ENCODE results near the gene L3MBTL4.
A peak's percentile ranks its signal among the peaks of the same experiment; 100 is the strongest.

Gene L3MBTL4

DNA sequence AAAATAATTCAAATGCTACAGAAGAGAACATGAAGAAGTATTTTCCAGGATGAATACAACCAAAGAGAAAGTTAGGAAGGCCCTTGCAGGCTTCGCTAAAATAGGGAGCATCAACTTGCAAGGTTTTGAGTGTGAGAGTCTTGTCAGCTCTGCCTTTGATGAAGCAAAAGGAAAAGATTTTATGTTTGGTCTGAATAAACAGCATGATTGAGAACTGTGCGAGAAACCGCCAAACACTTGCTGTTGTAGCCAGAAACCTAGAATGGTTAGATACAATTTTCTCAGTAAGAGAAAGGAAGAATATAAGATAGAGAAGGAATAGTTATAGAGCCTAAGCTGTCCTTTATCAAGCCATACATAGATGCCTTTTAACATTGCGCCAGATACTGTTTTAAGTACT lies 163.6 kb downstream of the L3MBTL4 start:
- no peak for DNase-seq (ENCODE audit: low spot score)

DNA sequence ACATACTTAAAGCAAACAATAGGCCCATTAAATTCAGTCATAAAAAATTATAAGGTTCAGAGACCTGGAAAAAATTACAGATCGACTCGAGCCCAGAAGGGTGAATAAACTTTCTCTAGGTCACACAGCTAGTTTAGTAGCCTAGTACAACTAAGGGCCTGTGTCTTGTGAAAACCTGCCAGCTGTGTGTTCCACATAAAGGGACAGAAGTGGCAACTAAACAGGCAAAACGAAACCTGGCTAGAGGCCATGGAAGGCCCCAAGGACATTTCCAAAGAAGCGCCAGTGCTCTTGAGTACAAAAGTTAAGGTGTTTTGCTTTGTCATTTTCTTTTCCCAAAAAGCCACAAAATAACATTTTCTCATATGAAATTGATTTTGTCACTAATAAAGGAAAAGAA lies 164.9 kb downstream of the L3MBTL4 start:
- no peak for DNase-seq (ENCODE audit: low spot score)

- DNase-seq (ENCODE audit: low spot score): no peak
Measured at GRCh38 chr18:6249170-6249569, 165.5 kb downstream of the L3MBTL4 start.

DNA sequence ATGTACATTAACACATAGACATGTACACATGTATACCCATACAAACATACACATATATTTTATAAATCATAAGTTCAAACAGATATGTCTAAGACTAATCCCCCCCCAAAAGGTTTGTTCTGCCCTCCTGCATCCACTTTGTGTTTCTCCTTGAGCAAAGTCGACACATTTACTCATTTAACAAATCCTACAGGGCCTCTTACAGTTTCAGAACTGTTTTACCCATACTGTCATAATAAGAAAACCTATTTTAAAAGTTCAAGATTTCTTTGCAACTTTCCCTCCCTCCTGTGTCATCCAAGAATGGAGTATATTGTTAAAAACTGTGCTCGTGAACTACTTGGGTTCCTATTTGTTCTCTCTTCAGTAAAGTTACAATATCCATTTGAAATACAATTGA lies 166.7 kb downstream of the L3MBTL4 start:
- DNase-seq (ENCODE audit: low spot score): no peak

DNA sequence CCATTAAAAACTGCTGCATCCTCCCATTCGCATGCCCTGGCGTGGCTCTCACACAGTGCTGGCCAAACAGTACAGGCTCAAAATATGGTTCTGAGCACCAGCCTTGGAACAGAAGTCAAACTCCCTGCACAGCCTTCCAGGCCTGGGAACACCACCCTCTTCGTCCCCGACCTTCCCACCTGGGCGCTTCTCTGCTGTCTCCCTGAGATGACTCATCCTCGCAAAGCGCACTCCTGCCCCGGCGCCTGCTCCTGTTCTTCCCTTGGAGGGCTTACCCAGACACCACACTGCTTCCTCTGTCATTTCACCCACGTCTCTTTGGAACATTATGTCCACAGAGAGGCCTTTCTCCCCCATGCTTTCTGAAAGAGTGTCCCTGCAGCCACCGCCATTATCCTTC lies 172.7 kb downstream of the L3MBTL4 start:
- DNase-seq (ENCODE audit: low spot score): no peak

DNA sequence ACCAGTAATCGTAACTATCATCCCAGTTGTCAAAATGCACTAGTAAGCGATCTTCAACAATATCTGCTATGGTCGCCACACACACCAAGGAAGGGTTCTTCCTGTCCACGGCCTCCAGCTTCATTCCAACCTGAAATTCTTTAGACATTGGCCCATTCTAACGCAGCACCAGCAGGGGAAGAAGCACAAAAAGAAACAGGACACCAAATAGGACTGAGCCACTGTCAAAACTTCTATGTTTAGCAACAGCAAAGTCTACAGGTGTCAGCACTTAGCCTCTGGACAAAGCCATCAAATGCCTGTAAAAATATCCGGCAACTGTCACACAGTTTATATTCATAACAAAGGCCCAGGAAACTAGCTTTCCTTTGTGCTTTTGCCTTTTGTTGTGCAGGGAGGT lies 175.0 kb downstream of the L3MBTL4 start:
- no peak for DNase-seq (ENCODE audit: low spot score)

GRCh38 chr18:6236258-6236657 lies 178.5 kb downstream of the L3MBTL4 start:
- DNase-seq (ENCODE audit: low spot score): no peak

DNA sequence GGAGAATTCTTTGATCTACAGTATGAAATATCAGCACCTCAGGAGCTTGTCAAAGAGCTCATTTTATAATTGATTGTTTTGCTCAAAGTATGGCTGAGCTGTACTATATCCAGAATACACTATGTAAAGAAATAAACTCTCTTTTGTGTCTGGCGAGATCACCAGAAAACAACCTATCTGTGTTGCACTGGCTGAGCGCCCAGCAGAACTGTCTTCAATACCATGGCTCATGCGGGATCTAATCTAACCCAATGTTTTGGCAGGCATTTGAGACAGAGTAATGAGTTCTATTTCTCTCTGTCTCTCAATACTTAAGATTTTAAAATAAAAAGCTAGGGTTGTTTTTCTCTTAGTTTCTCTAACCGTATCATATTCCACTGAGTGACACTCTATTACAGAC lies 192.4 kb downstream of the L3MBTL4 start:
- no peak for DNase-seq (ENCODE audit: low spot score)

- DNase-seq (ENCODE audit: low spot score): no peak
Measured at GRCh38 chr18:6221602-6222014, 193.1 kb downstream of the L3MBTL4 start.

- DNase-seq (ENCODE audit: low spot score): no peak
Measured at GRCh38 chr18:6220129-6220528, 194.6 kb downstream of the L3MBTL4 start.

DNA sequence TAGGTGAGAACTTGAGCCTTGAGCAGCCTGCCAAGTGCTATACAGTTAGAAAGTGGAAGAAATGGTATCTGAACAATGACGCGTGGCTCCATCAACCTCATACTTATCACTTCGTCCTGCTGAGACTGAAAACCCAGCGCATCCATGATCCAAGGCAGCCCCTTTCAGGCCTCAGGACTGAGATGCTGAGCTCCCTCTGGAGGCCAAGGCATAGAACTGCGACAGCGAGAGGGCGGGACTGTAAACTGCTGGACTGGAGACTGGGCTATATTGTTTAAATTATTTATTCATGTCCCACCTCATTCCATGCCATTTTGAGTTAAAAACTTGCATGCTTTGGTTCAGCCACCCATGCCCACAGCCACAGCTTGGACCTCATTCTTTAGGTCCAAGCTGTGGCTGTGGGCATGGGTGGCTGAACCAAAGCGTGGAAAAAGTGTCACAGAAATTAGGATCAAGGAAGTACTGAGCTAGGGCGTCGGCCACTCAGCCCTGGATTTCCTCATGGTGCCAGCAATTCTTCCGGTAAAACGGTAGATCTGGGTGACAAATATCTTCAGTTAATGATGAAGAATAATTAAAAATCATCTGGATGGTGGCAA lies 195.5 kb downstream of the L3MBTL4 start:
- peak; percentile 65 for DNase-seq (ENCODE audit: low spot score)

GRCh38 chr18:6215888-6216287 lies 198.8 kb downstream of the L3MBTL4 start:
- no peak for DNase-seq (ENCODE audit: low spot score)

- no peak for DNase-seq (ENCODE audit: low spot score)
Measured at GRCh38 chr18:6211174-6211504, 203.6 kb downstream of the L3MBTL4 start.

- DNase-seq (ENCODE audit: low spot score): no peak
Measured at GRCh38 chr18:6210349-6211173, 204.2 kb downstream of the L3MBTL4 start.

GRCh38 chr18:6207941-6208340 lies 206.8 kb downstream of the L3MBTL4 start:
- no peak for DNase-seq (ENCODE audit: low spot score)

GRCh38 chr18:6207116-6207515 lies 207.6 kb downstream of the L3MBTL4 start:
- no peak for DNase-seq (ENCODE audit: low spot score)

DNA sequence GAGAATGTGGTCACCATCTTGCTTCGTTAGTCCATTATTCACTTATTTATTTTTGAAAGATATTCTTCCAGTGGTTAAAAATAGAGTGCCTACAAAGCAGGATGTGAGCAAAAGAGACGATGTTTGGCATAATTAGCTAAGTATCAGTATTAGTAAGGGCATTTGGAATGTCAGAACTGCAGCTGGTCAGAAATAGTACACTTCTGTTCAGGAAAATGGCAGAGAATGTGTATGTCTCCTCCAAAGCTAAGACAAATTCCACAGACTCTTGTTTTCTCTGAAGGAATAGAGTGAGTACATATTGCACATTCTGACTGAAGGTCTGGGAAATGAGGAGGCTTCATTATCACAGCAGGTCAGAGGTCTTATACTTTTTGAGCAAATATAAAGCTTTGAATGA lies 209.0 kb downstream of the L3MBTL4 start:
- no peak for DNase-seq (ENCODE audit: low spot score)

GRCh38 chr18:6204476-6204875 lies 210.2 kb downstream of the L3MBTL4 start:
- no peak for DNase-seq (ENCODE audit: low spot score)

GRCh38 chr18:6203791-6204190 lies 210.9 kb downstream of the L3MBTL4 start:
- no peak for DNase-seq (ENCODE audit: low spot score)

- no peak for DNase-seq (ENCODE audit: low spot score)
Measured at GRCh38 chr18:6202861-6203260, 211.8 kb downstream of the L3MBTL4 start.

DNA sequence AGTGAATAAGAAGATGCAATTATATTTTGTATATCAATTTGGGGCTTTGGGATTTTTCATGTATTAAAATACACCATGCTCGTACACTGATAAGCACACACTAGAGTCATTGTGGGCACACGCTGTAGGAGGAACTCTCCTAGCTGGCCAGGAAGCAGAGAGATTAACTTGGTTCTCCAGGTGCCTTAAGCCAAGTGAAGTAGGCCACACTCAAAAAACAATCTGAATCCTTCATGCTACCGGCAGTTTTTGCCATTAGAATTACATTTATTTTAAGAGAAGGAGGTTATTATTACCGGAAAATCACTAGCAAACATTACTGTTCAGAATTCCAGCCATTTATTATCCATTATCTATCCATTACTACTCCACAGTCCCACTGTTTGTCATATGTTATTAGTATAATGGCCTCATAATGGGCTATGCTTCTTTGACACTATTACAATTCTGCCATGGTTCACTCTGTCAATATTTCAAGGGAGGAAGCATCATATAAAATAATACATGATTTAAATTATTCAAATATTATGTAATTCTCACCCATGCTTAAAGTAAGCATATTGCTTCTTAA lies 214.4 kb downstream of the L3MBTL4 start:
- DNase-seq (ENCODE audit: low spot score): no peak

- no peak for DNase-seq (ENCODE audit: low spot score)
Measured at GRCh38 chr18:6199777-6200176, 214.9 kb downstream of the L3MBTL4 start.

DNA sequence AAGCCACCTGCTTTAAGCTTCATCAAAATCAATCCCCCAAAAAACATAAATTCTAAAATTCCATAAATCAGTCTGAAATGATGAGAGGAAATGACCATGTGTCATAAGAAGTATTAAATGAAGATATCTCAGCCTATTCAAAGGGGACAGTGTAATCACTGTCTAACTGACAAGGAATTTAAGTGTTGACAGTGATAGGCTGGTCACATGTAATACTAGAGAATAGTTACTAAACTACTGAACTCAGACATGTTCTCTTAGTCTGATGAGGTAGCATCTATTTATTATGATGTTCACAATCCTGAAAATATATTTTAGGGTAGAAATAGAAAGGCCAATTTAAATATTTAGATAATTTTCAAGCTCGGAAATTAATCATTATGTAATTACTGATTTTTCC lies 216.1 kb downstream of the L3MBTL4 start:
- no peak for DNase-seq (ENCODE audit: low spot score)

GRCh38 chr18:6194640-6195039 lies 220.1 kb downstream of the L3MBTL4 start:
- DNase-seq (ENCODE audit: low spot score): no peak
